OCI-LY7 (cell line): Measurements from ENCODE around the gene OST4. TPM values are rescaled to one million over a fixed set of nuclear protein-coding genes. Genes with fewer than 3 reads are reported as not detected.

ENCODE experiments used
- BruUV-seq: library from RNA; stranded (reverse); fragments of 400-500 nt; replicated peaks from 2 replicates; lab custom pipeline; 2021; lab: Mats Ljungman, UMichigan
- CTCF ChIA-PET: fragments of 300-600 bp; sonication (Branson Sonifier 250); formaldehyde crosslinking; loops from one replicate; lab custom pipeline; 2022; ENCODE audit warnings: antibody characterized with exemption; ENCODE audit not compliant: unreplicated experiment; lab: Charles Lee
- POLR2A ChIA-PET: fragments of 300-600 bp; sonication (Branson Sonifier 250); formaldehyde crosslinking; loops from one replicate; lab custom pipeline; 2022; ENCODE audit warnings: antibody characterized with exemption; lab: Charles Lee
- DNase-seq: peaks from one replicate; pipeline ENCODE4 v3.0.0-alpha.2; 2015; ENCODE audit warnings: low spot score
- H2AFZ ChIP-seq: fragments of 200-600 bp; sonication (generic), shearing (Covaris generic); 2 replicates; pipeline ENCODE4 v1.6.1; 2014; ENCODE audit warnings: mild to moderate bottlenecking, antibody characterized with exemption, low read length, moderate library complexity
- H3K27ac ChIP-seq: fragments of 200-600 bp; sonication (generic); 2 replicates; pipeline ENCODE4 v1.5.1; 2014; ENCODE audit warnings: mixed run types, low read depth, mild to moderate bottlenecking, moderate library complexity, low read length, inconsistent platforms; ENCODE audit not compliant: poor library complexity, severe bottlenecking
- H3K36me3 ChIP-seq: fragments of 200-600 bp; sonication (generic); 2 replicates; pipeline ENCODE4 v1.6.1; 2014; ENCODE audit warnings: mild to moderate bottlenecking, antibody characterized with exemption, low read length, moderate library complexity, mixed read lengths; ENCODE audit not compliant: insufficient read depth
- H3K4me1 ChIP-seq: fragments of 200-600 bp; sonication (generic); 2 replicates; pipeline ENCODE4 v1.5.1; 2014; ENCODE audit warnings: mild to moderate bottlenecking, low read length; ENCODE audit not compliant: insufficient read depth, poor library complexity, severe bottlenecking
- H3K4me2 ChIP-seq: fragments of 200-600 bp; sonication (generic); 2 replicates; pipeline ENCODE4 v1.6.1; 2014; ENCODE audit warnings: mild to moderate bottlenecking, low read length
- H3K4me3 ChIP-seq: fragments of 200-600 bp; sonication (generic); 2 replicates; pipeline ENCODE4 v1.5.1; 2014; ENCODE audit warnings: mild to moderate bottlenecking, low read depth, low read length; ENCODE audit not compliant: poor library complexity, severe bottlenecking
- H3K79me2 ChIP-seq: fragments of 200-600 bp; sonication (generic); 2 replicates; pipeline ENCODE4 v1.6.1; 2016; ENCODE audit warnings: low read depth, mild to moderate bottlenecking, low read length, moderate library complexity, mixed read lengths; ENCODE audit not compliant: insufficient read depth
- H3K9me2 ChIP-seq: fragments of 200-600 bp; sonication (generic); 2 replicates; pipeline ENCODE4 v1.6.1; 2016; ENCODE audit warnings: mild to moderate bottlenecking, low read length, mixed read lengths; ENCODE audit not compliant: insufficient read depth
- H3K9me3 ChIP-seq: fragments of 200-600 bp; sonication (generic); 2 replicates; pipeline ENCODE4 v1.6.1; 2014; ENCODE audit warnings: mild to moderate bottlenecking, mixed run types, low read length, mixed read lengths
- H4K20me1 ChIP-seq: fragments of 200-600 bp; sonication (generic); 2 replicates; pipeline ENCODE4 v1.6.1; 2014; ENCODE audit warnings: mild to moderate bottlenecking, antibody characterized with exemption, low read length, moderate library complexity, mixed read lengths; ENCODE audit not compliant: insufficient read depth
- CTCF ChIP-seq: fragments of 200-600 bp; sonication (generic); conservative IDR thresholded peaks from 2 replicates; pipeline ENCODE4 v1.5.1; 2014; ENCODE audit warnings: mild to moderate bottlenecking, antibody characterized with exemption, low read length, moderate library complexity, mixed read lengths
- EZH2phosphoT487 ChIP-seq: fragments of 200-600 bp; sonication (generic); IDR thresholded peaks from 2 replicates; pipeline ENCODE4 v1.6.1; 2018; ENCODE audit warnings: low read depth, borderline replicate concordance, mild to moderate bottlenecking, mixed run types, antibody characterized with exemption, low read length, moderate library complexity, mixed read lengths
- intact Hi-C: fragments of 100-400 bp; cut with micrococcal nuclease; formaldehyde crosslinking; loops from one replicate; pipeline ENCODE4 v1.10.0; 2022; ENCODE audit not compliant: unreplicated experiment
- total RNA-seq, 2 experiments: library from RNA; depleted of rRNA in 1 of 2; stranded (reverse); fragments of >200 nt in 1 of 2; shearing (Covaris generic) in 1 of 2; gene quantifications; 2 replicates each; pipeline ENCODE4 v1.2.3, GENCODE V29; 2014 to 2022

OST4 gene
- total RNA-seq, 2 experiments from 2014 or later, result 214 to 267 TPM

GRCh38 chr2:27085062-27085672 lies 13.7 kb upstream of the OST4 start:
- Histone ChIP-seq H4K20me1 (no peaks in the 10 kb centered on the region), H3K4me3 (peak overlapping the region; percentile 73), H3K79me2 (no peaks in the 10 kb centered on the region), H2AFZ (no peak overlapping the region), H3K27ac (no peak overlapping the region), H3K9me2 (no peaks in the 10 kb centered on the region), H3K9me3 (no peaks in the 10 kb centered on the region), H3K36me3 (no peaks in the 10 kb centered on the region), H3K4me2 (peak overlapping the region; percentile 98), H3K4me1 (peaks cover 56% of the 10 kb centered on the region)
- ChIA-PET POLR2A (interaction anchor here (1.1 to 1.7 kb wide), 2 partner anchors 35 to 42 kb away, joined by 3 read pairs; no protein-coding TSS in a partner anchor), CTCF (interaction anchor here (0.6 kb wide), 1 partner anchor 166 kb away, joined by 4 read pairs; no protein-coding TSS in a partner anchor)
- no peak for DNase-seq
- intact Hi-C loops, result no loop called here
- TF ChIP-seq EZH2phosphoT487 (no peak), CTCF (no peak)
- no TSS peak for BruUV-seq

DNA sequence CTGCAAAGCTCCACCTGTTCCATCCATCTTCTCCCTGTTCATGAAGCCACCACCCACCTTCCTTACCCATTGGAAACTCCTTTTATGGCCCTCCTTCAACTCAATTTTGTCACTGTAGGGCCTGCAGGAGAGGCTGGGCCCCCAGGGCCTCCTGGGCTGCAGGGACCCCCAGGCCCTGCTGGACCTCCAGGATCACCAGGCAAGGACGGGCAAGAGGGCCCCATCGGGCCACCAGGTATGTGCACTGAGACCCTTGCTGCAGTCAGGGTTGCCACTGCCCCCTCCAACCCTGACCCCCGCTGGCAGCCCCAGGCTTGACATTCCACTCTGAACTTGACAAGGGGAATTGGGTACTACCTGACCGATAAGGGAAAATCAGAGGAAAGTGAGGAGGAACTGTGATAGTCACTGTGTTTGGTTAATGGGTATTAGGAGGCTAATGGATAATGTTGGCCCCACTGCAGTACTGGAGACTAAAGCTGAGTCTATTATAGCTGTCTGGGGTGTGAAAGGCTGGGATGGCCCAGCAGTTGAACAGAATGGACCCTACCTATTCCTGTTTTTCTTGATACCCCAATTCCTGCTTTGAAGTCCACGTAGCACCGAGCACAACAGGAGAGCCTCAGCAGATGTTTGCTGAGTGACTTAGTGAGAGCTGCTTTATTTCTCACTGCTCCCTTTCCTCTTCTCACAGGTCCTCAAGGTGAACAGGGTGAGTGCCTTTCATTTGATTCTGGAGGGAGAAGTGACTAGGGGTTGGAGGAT lies 13.0 kb upstream of the OST4 start:
- no peak for TF ChIP-seq EZH2phosphoT487
- TF ChIP-seq CTCF, result no peak
- Histone ChIP-seq H3K4me1 (peaks cover 58% of the 10 kb centered on the region), H3K4me2 (no peak overlapping the region), H3K9me3 (no peaks in the 10 kb centered on the region), H3K79me2 (no peaks in the 10 kb centered on the region), H4K20me1 (no peaks in the 10 kb centered on the region), H3K9me2 (no peaks in the 10 kb centered on the region), H2AFZ (no peak overlapping the region), H3K27ac (no peak overlapping the region), H3K4me3 (no peak overlapping the region), H3K36me3 (no peaks in the 10 kb centered on the region)
- ChIA-PET CTCF (interaction anchor here (0.9 kb wide), 1 partner anchor 12 kb away, joined by 3 read pairs; no protein-coding TSS in a partner anchor), POLR2A (interaction anchor here (0.7 to 1.7 kb wide), 2 partner anchors 30 to 34 kb away, joined by 3 read pairs; no protein-coding TSS in a partner anchor)
- intact Hi-C loops, result no loop called here
- BruUV-seq, result TSS peak; percentile 67
- DNase-seq, result no peak
